Kidney glomerular epithelial cell (primary cell): ENCODE data around the gene STRA6.
"Not testable (repeated sequence)": the region's sequence is repeated elsewhere in the genome, so short reads cannot be mapped to it uniquely, and the experiment has no call there.

Experiments
- DNase-seq: peaks from one replicate; lab custom pipeline; 2025; lab: John Stamatoyannopoulos, UW

The STRA6 gene

DNA sequence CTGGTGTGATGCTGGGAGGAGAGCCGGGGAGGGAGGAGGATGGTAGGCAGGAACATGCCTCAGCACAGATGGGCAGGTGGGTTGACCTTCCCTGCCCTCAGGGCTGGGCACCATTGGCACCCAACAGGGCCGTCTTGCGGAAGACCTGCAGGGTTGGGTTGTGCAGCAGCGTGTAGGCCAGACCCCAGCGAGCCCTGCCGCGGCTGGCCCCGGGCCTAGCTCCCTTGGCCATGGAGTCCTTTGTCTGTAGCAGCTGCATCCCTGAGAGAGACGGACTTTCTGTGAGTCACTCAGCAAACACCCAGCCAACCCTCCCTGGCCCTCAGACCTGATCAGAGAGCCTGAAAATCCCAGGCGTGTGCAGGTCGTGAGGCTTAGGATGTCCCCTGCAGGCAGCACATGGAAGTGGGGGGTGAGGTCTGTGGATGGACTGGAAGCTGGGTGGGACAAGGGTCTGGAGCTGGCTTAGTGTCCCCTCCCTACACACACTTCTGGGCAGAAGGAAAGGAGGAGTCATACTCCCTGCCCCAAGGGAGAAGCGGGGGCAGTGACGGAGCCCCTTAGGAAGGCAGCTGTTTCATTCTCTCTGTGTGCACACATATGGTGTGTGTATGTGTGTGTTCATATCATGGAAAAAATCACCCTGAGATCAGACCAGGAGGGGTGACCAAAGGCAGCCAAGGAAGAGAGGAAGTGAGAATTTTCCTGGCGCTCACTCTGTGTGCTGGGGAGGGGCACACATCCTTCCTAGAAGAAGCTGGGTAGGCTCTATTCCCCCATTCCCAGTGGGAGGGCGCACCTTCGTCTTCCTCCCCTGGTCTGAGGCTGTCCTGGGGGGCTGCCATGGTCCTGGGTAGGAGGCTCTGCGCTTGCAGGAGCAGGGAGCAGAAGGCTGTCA is 22.4 kb downstream of the STRA6 start:
- DNase-seq = no peak

DNA sequence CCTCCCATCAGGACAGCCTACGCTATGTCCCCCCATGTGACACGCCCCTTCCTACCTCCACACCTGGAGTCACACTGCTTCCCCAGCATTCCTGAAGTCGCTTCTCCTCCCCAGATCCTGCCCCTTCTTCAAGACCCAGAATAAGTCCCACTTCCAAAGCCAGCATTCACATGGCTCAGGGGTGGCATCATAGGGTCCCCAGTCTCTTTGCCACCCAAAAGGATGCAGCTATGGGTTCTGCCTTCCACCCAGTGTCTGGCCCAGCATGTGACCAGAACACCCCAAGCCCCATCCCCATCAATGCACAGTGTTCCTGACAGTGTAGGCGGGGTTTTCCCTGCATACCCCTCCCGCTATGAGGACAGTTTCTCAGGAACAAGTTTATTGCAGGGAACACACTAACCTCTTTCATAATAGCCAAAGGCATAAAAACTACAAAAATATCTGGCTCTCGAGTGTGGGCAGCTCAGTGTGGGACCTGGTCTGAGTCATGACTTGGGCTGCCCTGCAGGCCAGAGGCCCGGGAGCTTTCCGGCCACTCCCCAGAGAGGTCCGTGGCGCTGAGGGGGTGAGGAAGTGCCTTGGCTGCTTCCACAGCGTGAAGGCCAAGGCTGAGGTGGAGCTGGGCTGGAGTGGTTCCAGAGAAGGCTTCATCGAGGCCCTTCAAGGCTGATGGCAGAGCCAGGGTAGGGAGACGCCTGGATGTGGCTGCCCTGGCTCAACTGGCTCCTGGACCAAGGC is 23.3 kb downstream of the STRA6 start:
- DNase-seq = peak; percentile 68

DNA sequence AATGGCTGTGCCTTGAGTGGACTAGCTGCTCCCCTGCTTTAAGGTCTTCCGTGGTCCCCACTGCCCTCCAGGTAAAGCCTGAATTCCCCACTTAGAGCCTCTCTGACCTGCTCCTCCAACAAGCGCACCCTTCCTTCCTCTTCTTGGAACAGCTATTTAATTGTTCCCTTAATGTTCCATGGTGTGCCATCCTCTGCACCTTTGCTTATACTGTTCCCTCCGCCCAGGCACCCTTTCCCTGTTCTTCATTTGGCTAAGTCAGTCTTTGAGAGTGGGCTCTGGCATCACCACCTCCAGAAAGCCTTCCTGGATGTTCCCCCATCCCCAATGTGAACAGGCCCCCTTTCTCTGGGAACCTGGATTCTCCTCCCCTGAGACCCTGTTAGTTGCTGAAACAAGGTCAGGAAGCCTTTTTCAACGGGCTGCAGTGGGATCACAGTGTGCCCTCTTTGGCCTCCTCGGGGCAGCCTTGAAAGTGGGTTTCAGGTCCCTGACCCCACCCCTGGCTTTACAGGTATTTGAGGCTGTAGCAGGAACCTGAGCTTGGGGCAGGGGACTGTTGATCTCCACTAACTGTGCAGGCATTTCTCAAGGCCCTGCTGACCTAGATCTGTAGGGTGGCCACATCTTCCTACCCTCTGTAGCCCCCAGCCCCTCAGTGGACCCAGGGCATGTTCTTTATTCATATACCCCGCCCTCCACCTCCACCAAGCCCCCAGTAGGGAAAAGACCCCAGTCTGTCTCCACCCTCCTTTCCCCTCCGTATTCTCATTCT is 24.1 kb downstream of the STRA6 start:
- no peak for DNase-seq

DNA sequence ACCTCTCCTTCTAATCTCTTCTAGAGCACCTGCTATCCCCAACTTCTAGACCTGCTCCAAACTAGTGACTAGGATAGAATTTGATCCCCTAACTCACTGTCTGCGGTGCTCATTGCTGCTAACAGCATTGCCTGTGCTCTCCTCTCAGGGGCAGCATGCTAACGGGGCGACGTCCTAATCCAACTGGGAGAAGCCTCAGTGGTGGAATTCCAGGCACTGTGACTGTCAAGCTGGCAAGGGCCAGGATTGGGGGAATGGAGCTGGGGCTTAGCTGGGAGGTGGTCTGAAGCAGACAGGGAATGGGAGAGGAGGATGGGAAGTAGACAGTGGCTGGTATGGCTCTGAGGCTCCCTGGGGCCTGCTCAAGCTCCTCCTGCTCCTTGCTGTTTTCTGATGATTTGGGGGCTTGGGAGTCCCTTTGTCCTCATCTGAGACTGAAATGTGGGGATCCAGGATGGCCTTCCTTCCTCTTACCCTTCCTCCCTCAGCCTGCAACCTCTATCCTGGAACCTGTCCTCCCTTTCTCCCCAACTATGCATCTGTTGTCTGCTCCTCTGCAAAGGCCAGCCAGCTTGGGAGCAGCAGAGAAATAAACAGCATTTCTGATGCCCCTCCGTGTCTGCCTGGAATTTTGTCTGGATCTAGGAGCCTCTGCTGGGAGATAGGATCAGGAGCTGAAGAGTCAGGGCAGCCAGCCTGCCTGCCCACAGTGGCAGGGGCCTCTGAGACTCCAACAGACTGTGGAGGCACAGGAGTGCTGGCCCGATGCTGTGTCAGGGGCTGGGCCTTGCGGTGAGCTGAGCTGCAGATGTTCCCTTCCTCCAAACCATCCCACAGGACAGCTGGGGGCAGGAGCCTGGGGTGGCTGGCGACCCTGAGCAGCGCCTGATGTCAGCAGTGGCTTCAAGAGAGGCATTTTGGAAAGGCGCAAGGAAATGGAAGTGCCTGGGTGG is 26.0 kb downstream of the STRA6 start:
- DNase-seq = no peak

DNA sequence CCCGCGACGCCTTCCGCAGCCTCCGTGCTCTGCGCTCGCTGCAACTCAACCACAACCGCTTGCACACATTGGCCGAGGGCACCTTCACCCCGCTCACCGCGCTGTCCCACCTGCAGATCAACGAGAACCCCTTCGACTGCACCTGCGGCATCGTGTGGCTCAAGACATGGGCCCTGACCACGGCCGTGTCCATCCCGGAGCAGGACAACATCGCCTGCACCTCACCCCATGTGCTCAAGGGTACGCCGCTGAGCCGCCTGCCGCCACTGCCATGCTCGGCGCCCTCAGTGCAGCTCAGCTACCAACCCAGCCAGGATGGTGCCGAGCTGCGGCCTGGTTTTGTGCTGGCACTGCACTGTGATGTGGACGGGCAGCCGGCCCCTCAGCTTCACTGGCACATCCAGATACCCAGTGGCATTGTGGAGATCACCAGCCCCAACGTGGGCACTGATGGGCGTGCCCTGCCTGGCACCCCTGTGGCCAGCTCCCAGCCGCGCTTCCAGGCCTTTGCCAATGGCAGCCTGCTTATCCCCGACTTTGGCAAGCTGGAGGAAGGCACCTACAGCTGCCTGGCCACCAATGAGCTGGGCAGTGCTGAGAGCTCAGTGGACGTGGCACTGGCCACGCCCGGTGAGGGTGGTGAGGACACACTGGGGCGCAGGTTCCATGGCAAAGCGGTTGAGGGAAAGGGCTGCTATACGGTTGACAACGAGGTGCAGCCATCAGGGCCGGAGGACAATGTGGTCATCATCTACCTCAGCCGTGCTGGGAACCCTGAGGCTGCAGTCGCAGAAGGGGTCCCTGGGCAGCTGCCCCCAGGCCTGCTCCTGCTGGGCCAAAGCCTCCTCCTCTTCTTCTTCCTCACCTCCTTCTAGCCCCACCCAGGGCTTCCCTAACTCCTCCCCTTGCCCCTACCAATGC is 27.1 kb downstream of the STRA6 start:
- DNase-seq = no peak

DNA sequence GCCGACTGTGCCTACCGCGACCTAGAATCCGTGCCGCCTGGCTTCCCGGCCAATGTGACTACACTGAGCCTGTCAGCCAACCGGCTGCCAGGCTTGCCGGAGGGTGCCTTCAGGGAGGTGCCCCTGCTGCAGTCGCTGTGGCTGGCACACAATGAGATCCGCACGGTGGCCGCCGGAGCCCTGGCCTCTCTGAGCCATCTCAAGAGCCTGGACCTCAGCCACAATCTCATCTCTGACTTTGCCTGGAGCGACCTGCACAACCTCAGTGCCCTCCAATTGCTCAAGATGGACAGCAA is 27.7 kb downstream of the STRA6 start:
- DNase-seq = no peak

DNA sequence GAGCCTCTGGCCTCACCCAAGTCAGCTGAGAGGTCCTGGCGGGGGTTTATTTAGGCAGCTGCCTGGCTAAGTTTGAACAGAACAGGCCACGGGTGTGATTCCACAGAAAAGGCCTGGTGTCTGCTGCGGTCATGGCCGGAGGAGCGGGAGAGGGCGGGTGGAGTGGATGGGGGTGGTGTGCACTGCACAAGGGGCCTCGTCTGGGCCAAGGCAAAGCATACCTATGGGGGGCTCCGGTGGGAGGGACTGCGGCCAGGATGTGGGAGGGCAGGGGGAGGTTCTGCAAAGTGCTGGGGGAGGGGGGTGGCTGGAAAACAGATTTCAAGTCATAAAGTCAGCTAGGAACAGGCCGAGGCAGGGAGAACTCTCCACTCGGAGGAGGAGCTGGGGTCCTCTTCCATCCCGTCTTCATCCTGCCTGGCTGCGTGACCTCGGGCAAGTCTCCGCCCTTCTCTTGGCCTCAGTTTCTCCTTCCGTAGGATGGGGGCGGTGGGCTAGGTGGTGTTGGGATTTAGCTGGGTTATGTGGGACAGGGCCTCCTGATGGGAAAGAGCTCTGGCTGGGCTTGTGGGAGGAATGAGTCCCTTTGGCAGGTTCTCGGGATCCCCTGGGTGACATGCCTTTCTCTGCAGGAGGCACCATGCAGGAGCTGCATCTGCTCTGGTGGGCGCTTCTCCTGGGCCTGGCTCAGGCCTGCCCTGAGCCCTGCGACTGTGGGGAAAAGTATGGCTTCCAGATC is 28.2 kb downstream of the STRA6 start:
- DNase-seq = no peak

DNA sequence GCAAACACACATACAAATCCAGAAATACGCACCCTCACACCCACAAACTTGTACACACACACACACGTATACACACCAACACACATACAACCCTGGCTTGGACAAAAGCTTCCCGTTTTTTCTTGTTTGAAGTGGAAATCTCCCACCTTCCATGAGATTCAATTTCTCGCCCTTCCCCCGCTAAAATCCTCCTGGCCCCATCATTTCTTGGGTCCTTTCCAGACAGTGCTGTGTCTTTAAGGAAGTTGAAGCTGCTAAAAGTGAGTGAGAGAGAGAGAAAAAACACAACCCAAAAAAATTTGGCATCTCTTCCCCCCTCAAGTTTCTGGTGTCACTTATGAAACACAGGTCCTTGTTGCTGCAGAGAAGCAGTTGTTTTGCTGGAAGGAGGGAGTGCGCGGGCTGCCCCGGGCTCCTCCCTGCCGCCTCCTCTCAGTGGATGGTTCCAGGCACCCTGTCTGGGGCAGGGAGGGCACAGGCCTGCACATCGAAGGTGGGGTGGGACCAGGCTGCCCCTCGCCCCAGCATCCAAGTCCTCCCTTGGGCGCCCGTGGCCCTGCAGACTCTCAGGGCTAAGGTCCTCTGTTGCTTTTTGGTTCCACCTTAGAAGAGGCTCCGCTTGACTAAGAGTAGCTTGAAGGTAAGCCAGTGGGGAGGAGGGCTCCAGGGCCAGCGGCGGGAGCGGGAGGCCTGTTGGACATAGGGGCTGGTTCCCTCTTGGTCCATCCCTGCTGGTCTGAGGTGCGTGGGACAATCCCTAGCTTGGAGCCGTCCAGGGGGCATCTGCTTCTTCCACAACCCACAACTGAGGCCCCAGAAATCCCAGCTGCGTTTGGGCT is 29.0 kb downstream of the STRA6 start, which contains the start of gene ISLR:
TSS of gene ISLR (plus strand) at position 331 of the 839 bp plus-strand sequence. CDS start 1,149 bp downstream, outside the sequence.
- DNase-seq = no peak

DNA sequence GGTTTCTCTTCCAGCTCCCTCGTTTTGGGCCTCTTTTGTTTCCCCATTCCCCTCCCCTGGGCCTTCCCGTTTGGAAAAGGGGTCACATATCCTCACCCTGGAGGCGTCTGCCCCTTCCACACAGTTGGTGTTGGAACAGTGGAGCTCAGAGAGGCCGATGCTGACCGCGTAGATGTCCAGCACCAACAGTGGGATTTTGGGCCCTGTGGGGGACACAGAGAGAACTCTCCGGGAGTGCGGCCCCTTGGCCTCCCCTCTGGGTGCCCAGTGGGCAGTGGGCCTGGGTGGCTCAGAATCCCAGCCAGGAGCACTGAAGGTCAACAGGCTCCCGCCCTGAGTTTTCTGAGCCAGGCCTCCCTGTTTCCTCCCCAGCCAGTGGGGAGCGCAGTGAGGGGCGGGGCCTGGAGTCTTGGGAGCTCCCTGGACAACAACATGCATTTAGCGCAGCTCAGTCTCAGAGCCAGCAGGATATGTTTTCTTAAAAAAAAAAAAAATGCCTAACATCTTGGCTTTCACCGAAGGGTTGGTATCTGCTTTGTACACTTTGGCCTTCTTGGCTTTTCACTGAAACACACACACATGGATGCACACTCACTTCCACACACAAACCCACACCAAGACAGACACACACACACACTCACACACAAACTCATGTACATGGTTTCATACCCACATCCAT is 29.7 kb downstream of the STRA6 start:
- DNase-seq = no peak

DNA sequence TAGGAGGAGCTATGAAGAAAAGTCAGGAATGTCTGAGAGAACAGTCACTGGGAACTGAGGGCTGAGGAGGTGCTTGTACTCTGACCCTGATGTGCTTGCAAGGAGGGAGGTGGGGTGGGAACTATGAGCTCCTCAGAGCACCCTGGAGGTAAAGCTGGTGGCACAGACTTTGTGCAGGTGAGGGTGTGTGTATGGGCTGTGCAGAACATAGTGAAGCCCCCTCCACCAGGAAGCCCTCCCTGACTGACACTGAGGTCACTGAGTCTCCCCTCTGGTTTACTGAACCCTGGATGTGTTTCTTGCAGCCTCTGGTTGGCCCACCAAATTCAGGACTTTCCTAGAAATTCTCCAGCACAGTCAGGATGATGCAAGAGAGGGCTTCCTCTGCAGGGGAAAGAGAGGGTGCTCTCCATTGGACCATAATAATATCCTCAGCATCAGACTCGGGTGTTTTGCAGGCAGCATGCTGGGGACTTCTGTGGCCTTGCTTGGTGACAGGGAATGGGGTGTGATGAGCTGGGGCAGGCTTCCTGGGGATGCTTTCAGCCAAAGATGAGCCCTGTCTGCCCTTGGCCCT is 30.5 kb downstream of the STRA6 start:
- DNase-seq = no peak

DNA sequence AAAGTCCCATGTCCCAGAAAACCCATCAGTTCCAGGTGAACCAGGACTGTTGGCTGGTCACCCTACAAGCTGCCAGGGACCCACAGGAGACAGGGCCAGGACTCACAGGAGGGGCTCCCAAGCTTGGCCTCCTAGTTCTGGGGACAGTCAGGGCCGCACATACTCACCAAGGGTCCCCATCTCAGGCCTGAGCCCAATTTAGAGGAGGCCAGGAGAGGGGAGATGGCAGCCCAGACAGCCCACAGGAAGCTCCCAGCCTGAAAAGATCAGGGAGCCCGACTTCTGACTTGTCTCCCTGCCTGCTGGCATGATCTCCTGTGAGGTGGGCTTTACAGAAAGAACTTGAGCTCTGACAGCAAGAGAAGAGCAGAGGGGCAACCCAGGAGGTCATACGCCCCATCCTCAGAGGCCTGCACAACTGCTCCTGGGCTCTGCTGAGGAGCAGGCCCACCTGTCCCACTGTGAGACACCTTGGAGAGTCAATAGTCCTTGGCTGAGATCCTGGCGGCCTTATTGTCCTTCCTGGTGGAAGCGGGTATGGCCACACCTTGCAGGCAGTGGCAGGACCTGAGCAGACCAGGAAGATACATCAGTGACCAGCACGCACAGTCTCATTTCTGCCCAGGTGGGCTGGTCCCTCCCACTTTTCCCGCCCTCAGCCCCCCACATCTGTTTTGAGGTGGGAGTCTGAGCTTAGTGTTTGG is 31.6 kb downstream of the STRA6 start:
- no peak for DNase-seq

DNA sequence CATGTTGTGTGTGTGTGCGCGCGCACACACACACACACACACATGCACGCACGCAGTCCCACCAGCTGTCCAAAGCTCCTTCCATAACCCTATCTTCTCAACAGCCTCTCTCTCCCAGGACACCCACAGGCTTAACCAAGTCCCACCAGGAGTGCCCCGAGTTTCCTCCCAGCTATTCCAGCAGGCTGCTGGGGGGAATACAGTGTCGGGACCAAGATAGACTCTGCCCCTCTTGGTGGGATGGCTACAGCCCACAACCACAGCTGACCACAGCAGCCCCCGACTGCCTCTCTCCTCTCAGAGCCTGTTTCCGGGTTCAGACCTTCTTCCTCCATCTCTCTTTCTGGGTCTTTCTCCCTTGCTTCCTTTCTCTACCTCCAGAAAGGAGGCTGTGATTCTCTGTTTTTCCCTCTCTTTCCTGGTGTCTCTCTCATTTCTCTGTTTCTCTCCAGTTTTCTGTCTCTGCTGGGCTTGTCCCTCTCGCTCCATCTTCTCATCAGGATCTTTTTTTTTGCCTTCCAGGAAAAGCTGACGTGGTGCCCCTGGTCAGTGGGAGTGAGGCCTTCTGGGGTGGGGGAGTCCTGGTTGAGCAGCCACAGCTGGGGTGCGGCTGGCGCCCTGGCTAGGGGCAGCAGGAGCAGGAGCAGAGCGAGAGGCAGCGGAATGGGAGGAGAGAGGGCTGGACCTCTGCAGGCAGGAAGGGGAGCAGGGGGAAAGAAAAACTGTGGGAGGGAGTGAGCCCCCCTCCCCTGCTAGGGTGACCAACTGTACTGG is 32.3 kb downstream of the STRA6 start:
- DNase-seq = no peak

DNA sequence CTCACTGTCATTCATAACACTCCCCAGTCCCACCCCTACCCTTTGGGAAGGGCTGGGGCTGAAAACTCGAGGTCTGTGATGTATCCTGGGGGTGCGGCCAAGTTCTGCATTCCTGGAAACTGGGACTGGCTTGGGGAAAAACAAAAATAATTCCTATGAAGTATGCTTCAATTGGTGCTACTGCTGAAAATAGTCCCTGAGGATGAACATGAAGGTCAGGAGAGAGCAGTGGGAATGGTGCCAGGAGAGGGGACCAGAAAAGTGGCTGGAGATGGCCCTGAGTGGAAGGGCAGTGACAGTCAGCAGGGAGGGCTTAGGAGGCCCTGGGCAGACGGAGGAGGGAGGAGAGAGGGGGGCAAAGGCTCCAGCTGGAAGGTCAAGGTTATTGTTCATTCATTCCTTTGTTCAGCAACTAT is 33.9 kb downstream of the STRA6 start:
- DNase-seq = no peak

DNA sequence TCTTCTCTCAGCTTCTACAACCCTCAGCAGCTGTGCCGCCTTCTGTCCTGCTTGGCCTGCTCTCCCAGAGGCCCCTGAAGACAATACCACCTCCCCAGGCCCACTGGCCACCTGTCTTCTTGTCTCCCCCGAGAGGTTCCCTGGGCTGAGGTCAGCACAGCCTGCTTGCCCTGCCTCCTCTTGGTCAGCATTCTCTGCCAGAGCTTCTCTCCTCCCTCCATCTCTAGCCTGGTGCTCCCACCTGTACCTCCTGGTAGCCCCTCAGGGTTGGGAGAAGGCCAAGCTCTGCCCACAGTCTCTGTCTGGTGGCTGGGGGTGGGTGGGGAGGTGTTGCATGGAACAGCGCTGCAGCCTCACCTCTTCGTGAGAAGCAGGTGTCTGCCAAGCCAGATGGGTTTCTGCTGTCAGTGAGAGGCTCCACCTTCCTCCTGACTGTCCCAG is 34.7 kb downstream of the STRA6 start:
- no peak for DNase-seq

DNA sequence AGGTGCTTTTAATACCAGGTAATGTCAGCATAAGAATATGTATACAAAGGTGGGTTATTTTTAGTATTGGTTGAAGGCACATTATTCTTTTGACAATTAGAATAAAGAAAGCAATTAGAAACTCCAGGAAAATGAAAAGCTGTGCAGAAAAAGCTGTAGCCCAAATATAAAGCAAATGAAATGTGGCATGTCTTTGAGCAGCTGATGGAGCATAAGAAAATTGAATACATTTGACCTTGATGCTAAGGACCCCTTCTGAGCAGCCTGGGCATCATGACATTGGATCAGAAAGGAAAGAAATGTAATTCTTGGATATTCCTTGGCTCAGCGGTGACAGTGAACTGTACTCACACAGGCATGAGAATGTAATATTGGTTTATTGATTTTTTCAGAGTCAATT is 37.1 kb downstream of the STRA6 start:
- no peak for DNase-seq

DNA sequence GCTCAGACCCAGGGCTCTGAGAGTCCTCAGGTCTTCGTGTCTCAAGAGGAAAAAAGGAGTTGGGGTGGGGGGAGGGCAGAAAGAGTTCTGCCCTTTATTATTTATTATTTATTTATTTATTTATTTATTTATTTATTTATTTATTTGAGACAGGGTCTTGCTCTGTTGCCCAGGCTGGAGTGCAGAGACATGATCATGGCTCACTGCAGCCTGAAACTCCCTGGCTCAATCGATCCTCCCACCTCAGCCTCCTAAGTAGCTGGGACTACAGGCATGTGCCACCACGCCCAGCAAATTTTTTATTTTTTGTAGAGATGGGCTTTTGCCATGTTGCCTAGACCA is 40.4 kb downstream of the STRA6 start:
- DNase-seq = not testable (repeated sequence)
